Measurements from ENCODE around the gene ST6GALNAC3.

The ST6GALNAC3 gene

DNA sequence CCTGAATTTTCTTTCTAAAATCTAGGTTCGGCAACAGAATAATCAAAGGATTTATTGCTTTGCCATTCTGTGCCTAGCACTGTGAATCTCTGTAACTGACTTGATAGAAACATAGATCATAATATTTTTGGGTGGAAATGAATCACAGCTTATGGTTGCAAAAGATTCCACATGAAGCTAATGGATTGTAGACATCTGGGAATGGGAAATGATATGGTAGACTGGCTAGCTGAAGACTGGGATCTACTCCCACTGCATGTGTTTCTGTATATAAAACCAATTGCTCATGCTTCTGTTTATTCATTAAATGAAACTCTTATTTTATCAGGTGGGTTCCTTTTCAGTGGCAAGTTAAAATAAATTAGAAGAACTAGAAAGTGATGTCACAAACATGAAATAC is 395.6 kb downstream of the ST6GALNAC3 start:
- no peak for DNase-seq

DNA sequence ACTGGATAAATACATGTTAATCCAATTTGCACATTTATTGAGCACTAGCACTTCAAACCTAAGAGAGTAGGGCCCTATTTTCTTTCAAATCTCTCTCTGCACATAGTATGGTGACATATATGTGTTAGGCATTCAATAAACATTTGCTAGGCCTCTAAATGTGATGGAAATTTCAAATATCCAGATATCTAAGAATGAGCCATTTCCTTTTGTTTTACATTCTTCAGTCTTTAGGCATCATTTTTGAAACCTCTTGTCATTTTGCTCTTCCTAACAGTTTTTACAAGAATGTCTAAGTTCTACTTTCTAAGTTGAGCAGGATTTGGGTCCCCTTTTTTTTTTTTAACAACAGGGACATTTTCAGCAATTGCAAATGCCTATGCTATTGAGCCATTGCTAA is 397.0 kb downstream of the ST6GALNAC3 start:
- no peak for DNase-seq

DNA sequence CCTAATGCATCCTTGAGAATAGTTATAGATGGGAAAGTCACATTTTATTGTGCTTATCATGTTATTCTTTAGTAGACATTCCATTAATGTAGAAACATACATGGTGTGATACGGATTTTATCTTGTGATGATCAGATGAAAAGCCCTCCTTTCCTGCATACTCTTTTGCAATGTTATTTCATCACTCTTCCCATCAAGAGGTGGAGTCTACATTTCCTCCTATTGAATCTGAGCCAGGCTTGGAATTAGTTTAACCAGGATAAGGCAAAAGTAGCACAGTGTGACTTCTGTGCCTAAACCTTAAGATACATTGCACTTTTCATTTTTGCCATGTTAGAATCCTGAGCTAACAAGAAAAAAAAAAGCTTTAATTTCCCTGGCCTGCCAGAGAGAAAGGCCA is 399.0 kb downstream of the ST6GALNAC3 start:
- DNase-seq = no peak

DNA sequence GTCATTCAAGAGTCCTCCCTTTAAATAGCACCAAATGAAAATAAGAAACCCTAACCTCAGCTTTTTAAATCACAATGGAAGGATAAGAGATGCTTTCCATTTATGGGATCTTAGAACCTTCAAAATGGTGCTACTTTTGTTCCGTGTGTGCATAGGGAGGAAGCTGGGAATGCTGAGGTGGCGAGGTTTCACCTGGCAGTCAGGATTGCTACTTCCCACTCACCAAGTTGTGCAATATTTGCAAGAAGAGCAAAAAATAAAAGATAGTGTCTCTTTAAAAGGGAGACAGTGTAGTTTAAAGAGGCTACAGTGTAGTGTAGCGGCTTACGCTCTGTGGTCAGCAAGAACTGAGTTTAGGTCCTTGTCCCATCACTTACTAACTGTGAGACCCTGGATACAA is 400.4 kb downstream of the ST6GALNAC3 start:
- DNase-seq = no peak

DNA sequence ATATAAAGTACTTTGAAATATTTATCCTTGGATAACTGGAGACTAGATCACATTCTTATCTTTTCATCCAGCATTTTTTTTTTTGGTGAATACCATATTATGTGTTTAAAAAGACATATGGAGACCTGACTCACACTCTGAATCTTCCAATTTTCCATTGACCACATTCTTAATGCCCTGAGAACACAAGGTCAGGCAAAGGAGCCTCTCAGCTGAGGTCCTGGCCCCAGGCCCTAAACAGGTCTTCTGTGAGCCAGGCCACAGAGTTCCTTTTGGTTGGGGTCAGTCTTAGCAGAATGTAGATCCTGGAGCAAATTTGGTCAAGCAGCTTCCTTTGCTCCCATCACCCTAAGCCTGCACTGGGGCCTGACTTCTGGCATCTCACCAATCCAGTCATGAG is 402.6 kb downstream of the ST6GALNAC3 start:
- DNase-seq = no peak

DNA sequence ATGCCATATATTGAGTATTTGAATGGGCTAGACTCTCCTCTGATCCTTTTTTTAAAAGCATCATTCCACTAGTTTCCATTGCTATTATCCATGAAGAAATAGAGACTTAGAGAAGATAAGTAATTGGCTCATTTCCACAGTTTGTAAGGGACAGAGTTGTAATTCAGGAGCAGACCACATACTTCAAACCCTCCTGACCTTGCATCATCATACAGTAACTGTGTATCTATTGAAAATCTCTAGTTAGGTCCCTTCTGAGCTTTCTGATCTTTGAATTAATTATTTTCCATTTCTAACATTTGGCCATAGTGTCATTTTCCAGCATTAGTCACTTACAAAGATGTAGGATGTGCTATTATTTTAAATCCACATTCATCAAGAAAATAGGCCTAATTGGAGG is 406.3 kb downstream of the ST6GALNAC3 start:
- DNase-seq = no peak

DNA sequence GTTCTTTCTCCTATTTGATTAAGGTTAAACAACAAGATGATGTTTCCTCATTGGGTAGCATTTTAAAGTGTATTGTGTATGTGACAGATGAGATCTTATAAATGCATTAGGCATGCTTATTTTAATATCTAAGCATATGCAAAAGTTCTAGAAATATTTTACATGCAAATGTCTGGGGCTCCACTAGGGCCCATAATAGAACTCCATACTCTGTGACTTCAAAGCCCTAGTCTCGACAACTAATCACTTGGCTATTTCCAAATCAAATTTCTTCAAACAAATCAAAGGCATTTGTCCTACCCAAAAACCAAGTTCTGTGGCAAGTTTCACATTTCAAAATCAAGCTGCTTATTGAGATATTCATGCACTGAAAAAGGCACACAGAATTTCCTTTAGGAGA is 407.1 kb downstream of the ST6GALNAC3 start:
- DNase-seq = no peak

DNA sequence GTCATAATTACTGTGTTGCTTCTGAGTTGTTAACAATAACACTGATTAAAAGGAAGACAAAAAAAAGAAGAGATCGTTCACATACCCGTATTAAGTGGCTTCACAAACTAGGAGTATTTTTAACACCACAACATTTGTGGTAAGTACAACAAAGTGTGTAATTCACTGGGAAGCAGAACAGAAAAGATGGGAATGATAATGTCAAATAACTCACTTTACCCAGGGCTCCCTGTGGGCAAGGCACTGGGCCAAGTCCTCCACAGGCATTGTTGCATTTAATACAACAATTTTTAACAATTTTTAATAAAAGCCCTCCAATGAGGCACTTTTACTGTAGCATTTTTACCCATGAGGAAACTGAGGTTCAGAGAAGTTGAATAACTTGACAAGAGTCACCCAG is 407.7 kb downstream of the ST6GALNAC3 start:
- no peak for DNase-seq

DNA sequence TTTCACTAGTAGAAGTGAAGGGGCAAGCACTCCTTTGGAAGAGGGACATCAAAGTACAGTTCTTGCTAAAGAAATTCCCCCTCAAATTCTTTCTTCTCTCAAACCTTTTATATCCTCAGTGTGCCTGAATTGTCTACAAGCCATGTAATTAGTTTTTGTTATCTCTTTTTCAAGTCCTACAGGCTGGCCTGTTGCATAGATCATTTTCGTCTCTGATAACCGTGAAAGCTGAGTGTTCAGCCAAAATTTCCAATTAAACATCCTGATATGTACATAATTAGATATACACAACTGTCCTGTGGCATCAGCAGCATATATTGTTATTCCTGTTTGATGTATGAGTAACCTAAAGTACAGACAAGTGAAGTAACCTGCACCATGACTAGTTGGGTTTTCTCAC is 417.2 kb downstream of the ST6GALNAC3 start:
- DNase-seq = no peak

DNA sequence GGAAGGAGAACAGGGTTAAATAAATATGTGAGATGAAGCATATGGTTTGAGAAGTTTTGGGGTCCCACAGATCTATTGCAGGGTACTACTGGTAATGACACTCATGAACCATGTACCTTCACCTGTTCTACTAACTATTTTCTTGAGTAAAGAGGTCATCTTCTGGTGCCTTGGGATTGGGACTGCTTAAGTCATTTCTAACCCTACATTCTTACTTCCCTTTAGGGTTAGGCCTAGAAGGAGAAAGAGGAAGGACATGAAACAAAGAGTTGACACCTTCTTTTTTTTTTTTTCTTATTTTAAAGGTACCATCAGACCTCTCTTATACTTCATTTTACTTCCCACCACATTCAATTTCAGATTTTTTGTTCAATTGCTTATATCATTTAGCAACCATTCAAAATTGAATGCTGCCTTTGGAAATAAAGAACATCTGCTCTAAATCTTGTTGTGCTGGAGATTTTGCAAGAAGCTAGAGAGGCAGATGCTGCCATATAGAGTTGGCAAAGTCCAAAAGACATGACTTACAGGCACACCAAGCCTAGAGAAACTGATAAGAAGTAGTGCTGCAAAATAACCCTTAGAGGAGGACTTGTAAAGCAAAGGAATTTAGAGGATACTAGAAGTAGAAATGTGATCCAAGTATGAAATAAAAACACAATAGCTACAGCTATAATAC is 418.3 kb downstream of the ST6GALNAC3 start:
- no peak for DNase-seq

DNA sequence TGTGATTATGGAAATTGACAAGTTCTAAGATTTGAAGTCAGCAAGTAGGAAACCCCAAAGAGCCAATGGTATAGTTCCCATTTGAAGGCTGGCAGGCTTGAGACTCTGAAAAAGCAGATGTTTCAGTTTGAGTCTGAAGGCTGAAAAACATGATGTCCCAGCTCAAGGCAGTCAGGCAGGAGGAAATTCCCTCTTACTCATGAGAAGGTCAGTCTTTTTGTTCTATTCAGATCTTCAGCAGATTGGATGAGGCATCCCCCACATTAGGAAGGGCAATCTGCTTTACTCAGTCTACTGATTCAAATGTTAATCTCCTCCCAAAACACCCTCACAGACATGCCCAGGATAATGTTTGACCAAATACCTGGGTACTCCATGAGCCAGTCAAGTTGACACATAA is 420.3 kb downstream of the ST6GALNAC3 start:
- no peak for DNase-seq

DNA sequence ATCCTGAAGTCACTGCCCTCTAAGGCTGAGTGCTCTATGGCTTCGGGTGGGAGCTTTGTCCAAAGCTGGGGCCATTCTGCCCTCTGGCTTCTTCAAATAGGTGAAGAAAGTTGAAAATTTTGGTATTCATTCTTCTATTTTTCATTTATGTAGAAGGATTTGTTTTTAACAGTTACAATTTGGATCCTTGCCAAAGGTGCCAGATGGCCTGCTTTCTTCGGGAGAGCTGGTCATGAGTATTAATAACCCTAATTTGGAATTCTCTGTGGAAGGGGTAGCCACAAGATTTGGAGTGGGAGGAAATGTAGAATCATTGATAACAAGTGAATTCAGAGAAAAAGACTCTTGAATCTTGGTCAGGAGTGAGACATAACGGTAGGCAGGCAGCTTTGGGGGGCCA is 422.3 kb downstream of the ST6GALNAC3 start:
- DNase-seq = no peak

DNA sequence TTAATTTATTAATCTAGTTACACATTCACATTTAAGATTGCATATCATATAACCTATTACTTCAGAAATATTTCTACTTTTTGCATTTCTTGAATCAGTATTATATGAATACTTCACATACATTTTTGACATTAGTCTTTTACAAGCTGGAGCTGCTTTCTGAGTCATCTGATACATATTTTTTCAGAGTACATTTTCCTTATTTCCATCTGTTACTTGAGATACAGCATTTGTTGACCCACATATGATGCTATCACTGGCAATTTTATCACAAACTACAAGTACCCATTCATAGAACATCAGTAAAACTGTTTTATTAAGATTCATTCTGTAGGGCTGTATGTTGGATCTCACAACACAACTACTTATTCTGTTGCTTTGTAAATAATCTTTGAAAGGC is 425.6 kb downstream of the ST6GALNAC3 start:
- DNase-seq = no peak

DNA sequence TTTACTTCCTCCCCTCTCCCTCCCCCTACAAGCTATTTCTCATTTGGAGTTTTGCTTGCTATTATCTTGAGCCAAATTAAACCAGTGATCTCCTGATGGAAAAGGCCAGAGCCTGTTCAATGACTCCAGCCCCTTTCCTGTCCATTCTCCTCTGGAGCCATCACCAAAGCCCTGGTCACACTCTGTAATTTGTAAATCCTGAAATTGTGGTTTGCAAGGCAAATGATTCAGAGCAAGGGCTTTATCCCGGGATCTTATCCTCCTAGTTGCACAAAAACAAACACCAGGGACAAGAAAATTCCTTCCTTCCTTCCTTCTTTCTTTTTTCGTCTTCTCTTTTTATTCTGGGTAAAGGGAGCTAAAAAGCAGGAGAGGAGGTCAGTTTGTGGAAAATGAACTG is 426.6 kb downstream of the ST6GALNAC3 start:
- no peak for DNase-seq

DNA sequence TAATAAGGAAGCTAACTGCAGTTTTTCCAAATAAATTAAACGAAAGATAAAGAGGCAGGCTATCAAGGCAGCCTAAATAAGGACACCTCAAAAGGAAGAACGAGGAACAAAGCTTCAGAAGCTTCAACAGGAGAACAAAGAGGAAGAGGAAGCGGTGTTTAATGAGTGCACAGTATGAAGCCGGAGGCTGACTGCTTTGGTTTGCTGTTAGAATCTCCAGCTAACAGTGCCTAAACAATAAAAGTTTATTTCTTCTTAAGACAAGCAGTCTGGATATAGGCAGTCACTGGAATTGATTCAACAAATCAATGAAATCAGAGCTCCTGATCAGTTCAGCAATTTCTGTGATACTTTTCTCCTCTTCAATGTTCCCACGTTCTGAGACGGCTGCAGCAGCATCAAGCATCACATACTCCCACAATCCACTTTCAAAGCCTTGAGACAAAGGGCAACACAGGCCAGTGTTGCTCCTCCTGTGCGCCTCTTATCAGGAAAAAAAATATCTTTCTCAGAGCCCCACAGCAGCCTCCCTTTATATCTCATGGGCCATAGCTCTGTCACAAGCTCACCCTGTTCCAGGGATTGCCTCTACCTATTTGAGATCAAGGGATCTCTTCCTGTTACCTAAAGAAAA is 427.2 kb downstream of the ST6GALNAC3 start:
- DNase-seq = no peak

DNA sequence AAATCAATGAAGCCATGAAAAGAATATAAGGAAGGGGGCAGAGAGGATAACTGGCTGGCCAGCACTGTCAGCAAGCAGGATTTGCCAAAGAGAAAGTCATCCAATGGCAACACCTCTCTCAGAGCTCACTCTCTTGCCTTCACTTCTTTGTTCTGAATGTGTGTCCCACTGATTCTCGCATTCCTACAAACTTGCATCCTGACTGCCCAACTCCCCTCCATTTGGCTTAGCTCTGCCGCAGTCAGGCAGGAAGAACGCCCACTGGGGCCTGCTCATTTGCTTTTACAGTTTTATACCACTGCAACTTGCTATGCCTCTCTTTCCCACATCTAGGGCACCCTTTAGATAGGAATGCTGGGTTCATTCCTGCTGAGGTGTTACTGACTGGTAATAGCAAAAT is 428.6 kb downstream of the ST6GALNAC3 start:
- DNase-seq = no peak

DNA sequence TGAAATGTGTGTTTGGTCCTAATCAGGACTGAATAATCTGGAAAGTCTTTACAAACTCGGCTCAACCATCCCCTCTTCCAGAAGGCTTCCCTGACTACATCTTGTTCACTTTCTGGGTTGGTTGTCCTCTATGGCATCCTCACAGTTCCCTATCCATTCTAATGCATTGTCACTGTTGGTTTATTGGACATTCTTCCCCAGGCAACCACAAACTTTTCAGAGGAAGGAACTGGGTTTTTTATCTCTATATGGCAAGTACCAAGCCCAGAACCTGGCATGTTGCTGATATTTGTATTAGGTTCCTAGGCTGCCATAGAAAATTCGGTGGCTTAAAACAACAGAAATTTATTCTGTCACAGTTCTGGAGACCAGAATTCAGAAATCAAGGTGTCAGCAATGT is 429.2 kb downstream of the ST6GALNAC3 start:
- no peak for DNase-seq

DNA sequence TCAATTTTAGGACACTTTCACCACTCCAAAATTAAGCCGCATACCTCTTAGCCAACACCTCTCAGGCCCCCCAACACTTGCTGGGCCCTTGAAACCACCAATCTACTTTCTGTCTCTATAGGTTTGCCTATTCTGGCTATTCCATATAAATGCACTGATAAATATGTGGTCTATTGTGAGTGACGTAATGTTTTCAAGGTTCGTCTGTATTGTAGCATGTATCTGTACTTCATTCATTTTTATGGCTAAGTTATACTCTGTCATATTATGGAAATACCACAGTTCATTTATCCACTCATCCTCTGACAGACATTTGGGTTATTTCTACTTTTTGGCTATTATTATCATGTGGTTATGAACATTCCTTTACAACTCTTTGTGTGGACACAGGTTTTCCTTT is 432.8 kb downstream of the ST6GALNAC3 start:
- DNase-seq = no peak

DNA sequence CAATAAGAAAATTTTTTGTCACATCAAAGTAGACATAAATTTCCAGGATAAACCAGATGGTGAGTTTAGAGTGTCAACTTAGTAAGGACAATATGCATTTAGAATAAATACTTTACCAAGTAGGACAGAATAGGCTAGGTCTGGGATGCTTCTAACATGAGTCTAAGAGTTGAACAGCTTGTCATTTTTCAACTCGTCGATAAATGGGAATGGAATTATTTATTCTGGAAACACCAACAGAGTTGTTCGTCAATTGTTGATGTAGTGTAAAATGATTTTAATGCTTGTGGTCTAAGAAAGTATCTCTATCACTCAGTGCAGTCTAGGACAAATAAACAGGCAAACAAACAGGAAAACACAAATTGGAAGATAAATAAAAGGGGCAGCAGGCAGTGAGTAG is 434.3 kb downstream of the ST6GALNAC3 start:
- no peak for DNase-seq

DNA sequence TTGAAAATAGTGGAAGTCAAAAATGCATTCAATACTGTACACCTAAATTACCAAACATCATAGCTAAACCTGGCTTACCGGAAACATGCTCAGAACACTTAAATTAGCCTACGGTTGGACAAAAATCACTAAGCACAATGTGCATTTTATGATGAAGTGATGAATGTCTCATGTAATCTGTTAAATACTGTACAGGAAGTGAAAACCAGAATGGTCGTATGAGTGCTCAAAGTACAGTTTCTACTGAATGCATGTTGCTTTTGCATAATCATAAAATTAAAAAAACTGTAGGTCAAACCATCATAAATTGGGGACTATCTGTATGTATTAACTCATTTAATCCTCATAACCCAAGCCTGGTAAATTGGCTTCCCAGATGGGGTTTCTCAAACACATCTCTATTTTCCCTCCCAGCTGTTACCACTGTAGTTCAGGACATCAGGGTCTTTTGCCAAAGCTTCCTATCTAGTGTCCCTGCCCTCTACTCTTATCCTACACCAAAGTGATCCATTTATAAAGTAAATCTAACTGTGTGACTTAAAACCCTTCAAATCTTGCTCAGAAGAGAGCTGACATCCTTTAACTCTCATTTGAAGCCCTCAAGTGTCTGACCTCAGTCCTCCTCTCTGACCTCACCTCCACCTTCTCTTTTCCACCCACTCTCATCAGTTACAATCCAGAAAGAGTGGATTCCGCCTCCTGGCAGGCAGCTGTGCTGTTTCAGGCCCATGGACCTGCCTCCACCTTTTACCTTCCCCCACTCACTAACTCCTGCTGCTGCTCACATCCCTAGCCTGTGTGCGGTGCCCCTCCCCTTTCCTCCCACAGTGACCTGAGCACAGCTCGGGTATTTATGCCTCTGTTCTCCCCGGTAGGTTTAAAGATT is 436.4 kb downstream of the ST6GALNAC3 start:
- DNase-seq = no peak

DNA sequence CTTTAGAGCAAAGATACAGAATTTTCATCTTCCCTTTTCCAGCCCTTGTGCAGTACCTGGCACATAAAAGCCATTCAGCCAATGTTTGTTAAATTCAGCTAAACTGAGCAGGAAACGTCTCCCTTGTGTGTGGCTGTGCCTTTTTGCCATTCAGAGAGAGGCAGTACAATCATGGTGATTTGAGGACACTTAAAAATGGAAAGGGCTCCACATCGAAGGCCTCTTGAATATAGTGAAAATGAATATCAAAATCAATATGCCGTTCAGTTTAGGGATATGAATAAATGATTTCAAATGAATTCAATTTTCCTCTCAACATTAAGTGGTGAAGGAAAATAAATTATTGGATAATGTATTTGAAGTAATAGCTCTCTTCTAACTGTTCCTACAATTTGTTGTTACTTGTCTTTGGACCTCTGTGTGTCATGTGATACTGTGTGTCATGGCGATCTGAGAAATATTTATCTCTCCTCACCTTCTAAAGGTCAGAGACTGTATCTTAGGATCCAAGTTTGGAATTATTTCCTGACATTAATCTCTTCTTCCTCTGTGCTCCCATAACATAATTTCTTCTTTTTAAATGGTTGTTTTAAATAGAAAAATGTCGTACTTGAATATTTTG is 437.1 kb downstream of the ST6GALNAC3 start:
- no peak for DNase-seq

DNA sequence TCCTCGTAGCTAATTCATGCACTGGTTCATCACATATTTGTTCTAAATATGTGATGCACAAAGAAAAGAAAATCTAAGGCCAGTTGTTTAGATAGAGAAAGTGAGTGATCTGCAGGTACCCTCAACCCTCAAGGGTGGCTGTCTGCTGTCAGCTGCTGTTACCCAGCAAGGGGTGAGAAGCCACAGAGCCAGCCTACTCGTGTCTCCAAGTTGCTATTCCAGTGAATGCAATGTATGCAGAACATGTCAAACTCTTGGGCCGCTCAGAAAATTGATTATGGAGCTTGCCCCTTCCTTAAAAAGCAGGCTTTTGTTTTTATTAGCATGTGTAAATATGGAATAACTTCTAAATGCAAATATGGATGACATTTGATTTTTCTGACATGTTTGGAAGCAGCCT is 456.4 kb downstream of the ST6GALNAC3 start:
- no peak for DNase-seq

DNA sequence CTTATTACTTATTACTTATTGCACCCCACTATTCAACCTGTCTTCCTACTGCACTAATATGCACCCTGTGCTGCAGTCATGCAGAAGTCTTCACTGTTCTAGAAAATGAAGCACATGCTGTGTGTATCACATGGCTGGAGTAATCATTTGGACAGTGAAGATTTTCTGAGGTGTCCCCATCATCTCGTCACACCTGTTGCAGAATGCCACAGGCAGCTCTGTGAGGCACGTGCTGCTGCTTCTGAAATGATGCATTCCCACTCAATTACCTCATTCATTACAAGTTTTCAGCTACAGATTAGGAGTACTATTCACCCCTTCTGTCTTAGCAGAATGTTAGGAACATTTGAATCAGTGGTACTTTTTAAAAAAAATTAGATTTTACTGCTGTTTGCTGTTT is 467.1 kb downstream of the ST6GALNAC3 start:
- DNase-seq = no peak

DNA sequence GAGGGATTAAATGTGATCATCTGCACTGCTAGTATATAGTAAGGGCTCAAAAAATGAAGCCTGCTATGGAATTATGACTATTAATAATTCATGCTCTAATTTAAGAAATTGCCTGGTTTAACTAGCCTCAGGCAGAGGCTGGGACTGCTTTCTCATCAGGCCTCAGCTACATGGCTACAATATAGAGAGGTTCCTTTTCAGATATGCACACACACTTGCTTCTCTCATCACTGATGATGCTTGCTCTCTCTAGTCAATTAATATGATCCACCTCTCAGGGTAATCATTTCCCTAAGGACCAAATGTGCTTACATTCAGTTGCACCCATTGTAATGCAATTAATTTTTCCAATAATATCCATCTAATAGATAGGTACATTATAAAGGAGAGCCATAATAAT is 467.8 kb downstream of the ST6GALNAC3 start:
- DNase-seq = no peak

Measured in stimulated activated CD4-positive, alpha-beta T cell treated with anti-CD3 and anti-CD28 coated beads, Interleukin-4, amount 100 ng/mL, for 24 hours (primary cell).